Upper lobe of left lung (tissue), 6 donors: Measurements from ENCODE around the gene OXNAD1. TPM values are rescaled to one million over a fixed set of nuclear protein-coding genes. Genes with fewer than 3 reads are reported as not detected.
A peak's percentile ranks its signal among the peaks of the same experiment; 100 is the strongest.

Experiments
- ATAC-seq, 2 donors: fragments of 200-7000 bp; cut with Tn5 transposase; one replicate each; pipeline ENCODE4 v1.9.1; 2022; ENCODE audit warnings: mild to moderate bottlenecking in 2 of 2, moderate library complexity in 2 of 2; ENCODE audit not compliant: low FRiP score in 2 of 2
- DNase-seq, 2 donors: peaks; one replicate each; pipeline ENCODE4 v3.0.0-alpha.2; 2019 to 2020
- H3K27ac ChIP-seq, 4 donors: fragments of 200-600 bp; sonication (generic); one replicate each; pipeline ENCODE4 v1.5.1; 2016 to 2019
- H3K27me3 ChIP-seq, 4 donors: fragments of 200-600 bp; sonication (generic); one replicate each; pipeline ENCODE4 v1.5.1; 2017 to 2019
- H3K36me3 ChIP-seq, 4 donors: fragments of 200-600 bp; sonication (generic); one replicate each; pipeline ENCODE4 v1.5.1; 2016 to 2019
- H3K4me1 ChIP-seq, 4 donors: fragments of 200-600 bp; sonication (generic); one replicate each; pipeline ENCODE4 v1.5.1; 2018 to 2019
- H3K4me3 ChIP-seq, 4 donors: fragments of 200-600 bp; sonication (generic); one replicate each; pipeline ENCODE4 v1.5.1; 2017 to 2019; ENCODE audit warnings: mild to moderate bottlenecking in 2 of 4, moderate library complexity in 1 of 4
- H3K9me3 ChIP-seq, 4 donors: fragments of 200-600 bp; sonication (generic); one replicate each; pipeline ENCODE4 v1.5.1; 2018 to 2019
- CTCF ChIP-seq, 6 experiments: fragments of 450-650 bp in 4 of 6; fragments of 200-600 bp in 2 of 6; sonication (generic) in 2 of 6; IDR thresholded peaks; one replicate each; pipeline ENCODE4 v1.5.1; 2016 to 2019; ENCODE audit warnings: antibody characterized with exemption in 6 of 6
- EP300 ChIP-seq, 4 donors: sonication (generic); formaldehyde crosslinking; IDR thresholded peaks; one replicate each; pipeline ENCODE4 v1.5.1; 2017; ENCODE audit warnings: antibody characterized with exemption in 4 of 4, control low read depth in 2 of 4
- POLR2A ChIP-seq, 4 donors: fragments of 450-650 bp; IDR thresholded peaks; one replicate each; pipeline ENCODE4 v1.5.1; 2016 to 2017; ENCODE audit warnings: antibody characterized with exemption in 4 of 4, mild to moderate bottlenecking in 2 of 4
- POLR2AphosphoS5 ChIP-seq, 2 donors: sonication (generic); formaldehyde crosslinking; IDR thresholded peaks; one replicate each; pipeline ENCODE4 v1.5.1; 2017; ENCODE audit warnings: antibody characterized with exemption in 2 of 2
- WGBS, 2 donors: methylation state at CpG; one replicate each; pipeline ENCODE4 v1.1.5; 2017 to 2018; 5-methylcytosine and 5-hydroxymethylcytosine counted together
- total RNA-seq, 6 donors: library from RNA; depleted of rRNA in 4 of 6; stranded (reverse); fragments of >200 nt in 4 of 6; gene quantifications; one replicate each; pipeline versions ENCODE4 v1.1.0 to v1.2.1, GENCODE V29; 2016 to 2021
- donor health status: DM: no; HTN: no; CAD: no; lungs with moderate emphysema.
- donor health status: DM: no; HTN: yes; CAD: no; lungs with severe emphysema.

The OXNAD1 gene
- total RNA-seq, 6 donors from 2014 or later: 7.2 to 20.9 (median 11.0) TPM

GRCh38 chr3:16335333-16335732 lies 70.3 kb downstream of the OXNAD1 start:
- WGBS, 2 donors: 81 to 84% methylated on average over 5 of the region's 5 CpGs
- Histone ChIP-seq H3K4me1 (peaks cover 5 to 28% (median 18%) of the 10 kb centered on the region in 4 donors), H3K27me3 (no peaks in the 10 kb centered on the region), H3K36me3 (peaks cover 0 to 11% (median 2%) of the 10 kb centered on the region in 4 donors), H3K9me3 (peaks cover 0 to 4% (median 1%) of the 10 kb centered on the region in 4 donors), H3K27ac (no peak overlapping the region), H3K4me3 (no peak overlapping the region)
- ATAC-seq: no peak
- DNase-seq: no peak
- TF ChIP-seq POLR2A (IDR thresholded peaks at IDR 0.05) (no peak), CTCF (IDR thresholded peaks at IDR 0.05) (no peak), EP300 (IDR thresholded peaks at IDR 0.05) (no peak), POLR2AphosphoS5 (IDR thresholded peaks at IDR 0.05) (no peak)

DNA sequence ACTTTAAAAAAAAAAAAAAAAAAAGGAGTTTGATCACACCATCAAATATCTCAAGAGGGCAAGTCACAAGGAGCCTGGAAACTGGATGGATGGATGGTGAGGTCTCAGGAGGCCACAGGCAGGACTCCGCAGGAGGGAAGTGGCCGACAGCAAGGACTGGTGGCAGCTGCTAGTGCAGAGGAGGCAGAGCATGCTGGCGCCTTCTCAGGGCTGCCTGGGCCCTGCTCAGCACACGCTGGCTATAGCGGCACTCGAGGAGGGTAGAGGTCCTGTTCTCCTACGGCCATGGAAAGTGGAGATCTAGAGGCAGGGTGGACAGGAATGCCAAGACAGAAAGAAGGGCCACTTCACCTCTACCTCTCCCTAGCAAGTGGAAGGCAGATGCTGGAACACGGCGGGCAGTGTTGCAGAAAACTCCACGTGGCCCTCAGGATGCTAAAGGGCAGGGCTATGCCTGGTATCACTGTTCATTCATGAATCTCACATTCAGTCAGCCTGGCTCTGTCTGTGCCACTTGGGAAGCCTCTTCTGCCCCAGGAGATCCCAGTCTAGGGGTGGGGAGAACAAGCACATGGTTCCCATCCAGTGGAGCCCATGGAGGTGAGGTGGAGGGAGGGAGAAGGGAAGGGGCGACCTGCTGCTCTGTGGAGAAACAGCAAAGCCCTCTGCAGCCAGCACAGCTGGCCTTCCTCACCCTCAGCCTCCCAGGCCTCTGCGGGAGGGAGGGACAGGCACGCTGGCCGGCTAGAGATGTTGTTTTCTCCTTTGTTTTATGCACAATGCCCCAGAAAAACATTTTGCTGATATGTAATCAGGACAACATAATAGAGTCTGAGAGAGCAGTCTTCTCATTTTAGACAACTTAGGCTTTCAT lies 71.0 kb downstream of the OXNAD1 start:
- 76 to 79% methylated on average over 14 of the region's 14 CpGs for WGBS, 2 donors

GRCh38 chr3:16336825-16337224 lies 71.8 kb downstream of the OXNAD1 start:
- no peak for DNase-seq
- Histone ChIP-seq H3K4me3 (no peak overlapping the region), H3K36me3 (peaks cover 0 to 11% (median 2%) of the 10 kb centered on the region in 4 donors), H3K9me3 (no peaks in the 10 kb centered on the region), H3K4me1 (peaks cover 5 to 28% (median 18%) of the 10 kb centered on the region in 4 donors), H3K27ac (peak overlapping the region in 2 of 4 donors; percentile 3 to 4), H3K27me3 (no peaks in the 10 kb centered on the region)
- no peak for ATAC-seq
- TF ChIP-seq CTCF (IDR thresholded peaks at IDR 0.05) (no peak), POLR2A (IDR thresholded peaks at IDR 0.05) (no peak), EP300 (IDR thresholded peaks at IDR 0.05) (no peak), POLR2AphosphoS5 (IDR thresholded peaks at IDR 0.05) (no peak)
- WGBS, 2 donors: 91 to 93% methylated on average over 4 to 6 of the region's 6 CpGs

More for the DNA sequence above, 71.0 kb downstream of the OXNAD1 start:
- H3K36me3 ChIP-seq: peaks cover 0 to 11% (median 2%) of the 10 kb centered on the region in 4 donors
- peaks cover 5 to 28% (median 18%) of the 10 kb centered on the region in 4 donors for H3K4me1 ChIP-seq
- no peaks in the 10 kb centered on the region for H3K27me3 ChIP-seq
- H3K9me3 ChIP-seq: peaks cover 0 to 4% (median 1%) of the 10 kb centered on the region in 4 donors
- ATAC-seq (no peak), DNase-seq (peak in 1 of 2 donors; percentile 52)
- peak overlapping the region in 1 of 4 donors; percentile 44 for H3K27ac ChIP-seq
- no peak for TF ChIP-seq EP300 (IDR thresholded peaks at IDR 0.05)
- TF ChIP-seq POLR2AphosphoS5 (IDR thresholded peaks at IDR 0.05): peak in 1 of 2 donors; percentile 9
- no peak overlapping the region for H3K4me3 ChIP-seq

DNA sequence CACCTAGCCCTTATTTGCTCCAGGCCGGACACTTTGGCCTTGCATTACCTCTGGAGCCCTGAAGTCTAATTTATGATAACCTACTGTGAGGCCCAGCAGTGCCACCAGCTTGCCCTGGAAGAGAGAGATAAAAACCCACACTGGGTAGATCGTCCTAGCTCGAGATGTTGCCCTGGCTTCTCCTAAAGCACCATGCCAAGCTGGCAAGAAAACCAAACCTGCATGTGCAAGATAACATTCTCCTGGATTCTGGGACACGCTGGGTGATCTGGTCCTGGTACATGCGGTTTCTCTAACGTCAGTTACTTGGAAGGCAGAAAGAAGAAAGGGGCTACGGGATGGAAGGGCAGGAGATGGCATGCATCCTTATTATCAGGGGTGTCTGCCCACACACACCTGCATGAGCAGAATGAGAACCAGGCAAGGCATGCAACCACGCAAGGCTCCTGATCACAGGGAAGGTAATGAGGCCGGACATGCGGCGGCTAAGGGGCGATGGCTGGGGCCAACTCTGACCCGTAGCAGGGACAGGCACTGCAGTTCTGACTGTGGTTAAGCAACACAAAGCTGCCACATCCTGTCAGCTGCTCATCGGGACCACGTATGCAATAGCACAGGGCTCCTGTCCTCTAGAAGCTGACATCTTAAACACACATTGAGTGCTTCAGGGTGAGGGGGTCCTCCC lies 73.0 kb downstream of the OXNAD1 start:
- DNase-seq (peak; percentile 51 to 61), ATAC-seq (peak in 1 of 2 donors; percentile 60)
- peak overlapping the region; percentile 6 to 41 (median 19) for H3K27ac ChIP-seq

More for the DNA sequence above, 73.0 kb downstream of the OXNAD1 start:
- H3K27me3 ChIP-seq: no peaks in the 10 kb centered on the region
- H3K36me3 ChIP-seq: peaks cover 0 to 11% (median 2%) of the 10 kb centered on the region in 4 donors
- TF ChIP-seq POLR2A (IDR thresholded peaks at IDR 0.05): no peak
- peak in 1 of 4 donors; percentile 25 for TF ChIP-seq EP300 (IDR thresholded peaks at IDR 0.05)
- peak in 1 of 2 donors; percentile 56 for TF ChIP-seq POLR2AphosphoS5 (IDR thresholded peaks at IDR 0.05)
- no peak for TF ChIP-seq CTCF (IDR thresholded peaks at IDR 0.05)
- H3K4me1 ChIP-seq: peaks cover 5 to 25% (median 18%) of the 10 kb centered on the region in 4 donors
- H3K9me3 ChIP-seq: no peaks in the 10 kb centered on the region
- no peak overlapping the region for H3K4me3 ChIP-seq
- WGBS, 2 donors: 61 to 88% methylated on average over 15 of the region's 15 CpGs
